ENCODE data around the gene ACVR1. TPM values are rescaled to one million over a fixed set of nuclear protein-coding genes. Genes with fewer than 3 reads are reported as not detected.
A peak's percentile ranks its signal among the peaks of the same experiment; 100 is the strongest.

The ACVR1 gene
- total and polyA plus RNA-seq, 9 of the 15 experiments (the other 6 are each of a cell fraction or from before 2014, with no cell fraction given) = 3.8 to 14.3 (median 6.9) TPM

DNA sequence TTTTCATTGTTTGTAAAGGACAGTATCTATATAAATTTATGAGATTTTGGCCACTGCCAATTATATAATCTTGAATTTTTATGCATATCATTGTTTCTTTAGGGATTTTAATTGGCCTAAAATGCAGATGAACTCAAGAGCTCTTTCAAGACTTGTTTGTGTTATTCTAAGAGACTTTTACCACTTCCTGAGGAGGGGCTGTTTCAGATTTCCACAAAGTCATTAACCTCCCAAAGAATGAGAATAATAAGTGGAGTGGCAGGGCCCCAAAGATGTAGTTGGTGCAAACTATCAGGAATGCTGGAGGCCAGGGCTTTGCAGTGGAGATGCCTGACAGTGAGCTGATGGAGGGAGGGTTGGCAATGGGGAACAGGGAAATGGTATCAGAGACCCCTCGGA lies 15.5 kb upstream of the ACVR1 start (continued):
- no peak for TF ChIP-seq ELF4 (CRISPR knock-in tag; IDR thresholded peaks at IDR 0.05)

GRCh38 chr2:157890969-157891642 lies 15.0 kb upstream of the ACVR1 start:
- Histone ChIP-seq H3K9me3 (replicated peaks; ENCODE audit: control insufficient read depth, insufficient read depth, low read depth, low read length) (no peaks in the 10 kb centered on the region), H3K79me2 (ENCODE audit: control insufficient read depth, insufficient read depth, low read length) (no peaks in the 10 kb centered on the region), H3K4me3 (no peak overlapping the region), H3K4me2 (ENCODE audit: insufficient read depth, low read length) (no peak overlapping the region), H4K20me1 (replicated peaks; ENCODE audit: control insufficient read depth, insufficient read depth, low read length) (no peaks in the 10 kb centered on the region), H3K4me1 (replicated peaks in 1 of 2; ENCODE audit: control insufficient read depth in 2 of 2, insufficient read depth in 2 of 2, low read length in 2 of 2) (no peaks in the 10 kb centered on the region; a peak in 1 of 5 replicates), H3K9ac (ENCODE audit: insufficient read depth in 1 of 2, low read depth in 2 of 2, low read length in 2 of 2) (no peak overlapping the region), H3K36me3 (ENCODE audit: control insufficient read depth, insufficient read depth, low read length) (no peaks in the 10 kb centered on the region), H3K9me1 (ENCODE audit: control insufficient read depth, insufficient read depth, low read length) (no peaks in the 10 kb centered on the region), H2AFZ (ENCODE audit: low read depth, low read length) (peak overlapping the region; percentile 28; the same call in 1 of the 2 replicates), H3K27me3 (ENCODE audit: control insufficient read depth in 2 of 2, insufficient read depth in 2 of 2, low read length in 2 of 2) (no peaks in the 10 kb centered on the region), H3K27ac (ENCODE audit: extremely low read depth, low read depth, low read length) (no peak overlapping the region)
- BruUV-seq (replicated peaks) = no TSS peak
- in situ Hi-C loops (cut with MboI) = no loop called here
- DNase-seq (ENCODE audit: extremely low read depth in 1 of 4, low spot score in 3 of 4) (no peak), ATAC-seq (no peak), FAIRE-seq (no peak)
- CTCF ChIA-PET (ENCODE audit: low intra/inter-chr PET ratio) = no interaction called here
- TF ChIP-seq ZNF445 (CRISPR knock-in tag; IDR thresholded peaks at IDR 0.05; ENCODE audit: low read depth) (no peak), MYC (IDR thresholded peaks at IDR 0.05; ENCODE audit: low read depth, low read length) (0 out of 2 replicates have a peak, but pooled peaks have one; percentile 11), MYC (CRISPR knock-in tag; IDR thresholded peaks at IDR 0.05; ENCODE audit: borderline replicate concordance, low read depth) (no peak), POLR2A (conservative IDR thresholded peaks at IDR 0.05) (no peak)
- TF ChIP-seq, protein P1, sequence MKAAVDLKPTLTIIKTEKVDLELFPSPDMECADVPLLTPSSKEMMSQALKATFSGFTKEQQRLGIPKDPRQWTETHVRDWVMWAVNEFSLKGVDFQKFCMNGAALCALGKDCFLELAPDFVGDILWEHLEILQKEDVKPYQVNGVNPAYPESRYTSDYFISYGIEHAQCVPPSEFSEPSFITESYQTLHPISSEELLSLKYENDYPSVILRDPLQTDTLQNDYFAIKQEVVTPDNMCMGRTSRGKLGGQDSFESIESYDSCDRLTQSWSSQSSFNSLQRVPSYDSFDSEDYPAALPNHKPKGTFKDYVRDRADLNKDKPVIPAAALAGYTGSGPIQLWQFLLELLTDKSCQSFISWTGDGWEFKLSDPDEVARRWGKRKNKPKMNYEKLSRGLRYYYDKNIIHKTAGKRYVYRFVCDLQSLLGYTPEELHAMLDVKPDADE (conservative IDR thresholded peaks at IDR 0.05; ENCODE audit: control insufficient read depth, low read depth, low read length) = no peak
- POLR2A ChIA-PET = interaction anchor here (2.2 kb wide), 1 partner anchor 15 kb away, joined by 9 read pairs; the partner anchor contains the start of gene ACVR1
- intact Hi-C loops (cut with micrococcal nuclease) = no loop called here
- WGBS (ENCODE audit: insufficient coverage, low coverage, missing lambda C conversion rate) = 40% methylated on average over 2 of the region's 2 CpGs

All from K562 (cell line).